AG09309 (cell line): ENCODE data around the gene PKP2.

ENCODE experiments used
- DNase-seq: peaks from one replicate; pipeline ENCODE4 v3.0.0-alpha.2; 2010; ENCODE audit warnings: low read depth
- H3K4me3 ChIP-seq: 2 replicates; pipeline ENCODE4 v1.5.1; 2011; ENCODE audit warnings: mild to moderate bottlenecking, low read depth, low read length, moderate library complexity; ENCODE audit not compliant: control insufficient read depth
- CTCF ChIP-seq: IDR thresholded peaks from 2 replicates; pipeline ENCODE4 v1.5.1; 2011; ENCODE audit warnings: mild to moderate bottlenecking, low read depth, low read length, inconsistent platforms; ENCODE audit not compliant: insufficient read depth, control insufficient read depth; ENCODE audit errors: missing control alignments

PKP2 gene

GRCh38 chr12:32821710-32822109, 74.9 kb downstream of the PKP2 start:
- TF ChIP-seq CTCF, result no peak
- DNase-seq, result no peak
- no peak overlapping the region for H3K4me3 ChIP-seq

GRCh38 chr12:32821293-32821692, 75.3 kb downstream of the PKP2 start:
- H3K4me3 ChIP-seq, result no peak overlapping the region
- DNase-seq, result no peak
- TF ChIP-seq CTCF, result no peak

GRCh38 chr12:32820376-32820931, 76.1 kb downstream of the PKP2 start:
- no peak overlapping the region for H3K4me3 ChIP-seq
- DNase-seq, result no peak
- no peak for TF ChIP-seq CTCF

- TF ChIP-seq CTCF, result no peak
- DNase-seq, result no peak
- H3K4me3 ChIP-seq, result no peak overlapping the region
Measured at GRCh38 chr12:32819424-32819823, 77.2 kb downstream of the PKP2 start.

- TF ChIP-seq CTCF, result no peak
- no peak for DNase-seq
Measured at GRCh38 chr12:32811686-32812392, 84.7 kb downstream of the PKP2 start.

GRCh38 chr12:32809846-32810245, 86.7 kb downstream of the PKP2 start:
- H3K4me3 ChIP-seq, result no peak overlapping the region
- DNase-seq, result no peak
- no peak for TF ChIP-seq CTCF

More at GRCh38 chr12:32811686-32812392, 84.7 kb downstream of the PKP2 start:
- H3K4me3 ChIP-seq, result no peak overlapping the region
